ENCODE measurements around the gene ATP5F1E.
"Not testable (repeated sequence)": the region's sequence is repeated elsewhere in the genome, so short reads cannot be mapped to it uniquely, and the experiment has no call there.

The ATP5F1E gene

GRCh38 chr20:59019217-59019616 is 12.9 kb downstream of the ATP5F1E start, which contains the start of gene TUBB1:
Gene TUBB1, plus strand, starts transcription at chr20:59019429. Its CDS starts 94 bp downstream, at chr20:59019523.
- DNase-seq (ENCODE audit: low spot score) = no peak

GRCh38 chr20:59018817-59019216 is 13.3 kb downstream of the ATP5F1E start:
- DNase-seq (ENCODE audit: low spot score) = no peak

- DNase-seq (ENCODE audit: low spot score) = no peak
These were observed 14.5 kb downstream of the ATP5F1E start for GRCh38 chr20:59017493-59018231.

- peak; percentile 35 for DNase-seq (ENCODE audit: low spot score)
These were observed 15.2 kb downstream of the ATP5F1E start for GRCh38 chr20:59016795-59017492.

- DNase-seq (ENCODE audit: low spot score) = no peak
These were observed 16.1 kb downstream of the ATP5F1E start for GRCh38 chr20:59015812-59016711.

GRCh38 chr20:59015411-59015810 is 16.7 kb downstream of the ATP5F1E start:
- no peak for DNase-seq (ENCODE audit: low spot score)

GRCh38 chr20:59014680-59015389 is 17.3 kb downstream of the ATP5F1E start:
- DNase-seq (ENCODE audit: low spot score) = no peak

- DNase-seq (ENCODE audit: low spot score) = no peak
These were observed 18.1 kb downstream of the ATP5F1E start for GRCh38 chr20:59013959-59014608.

GRCh38 chr20:59013031-59013951 is 18.8 kb downstream of the ATP5F1E start:
- no peak for DNase-seq (ENCODE audit: low spot score)

- not testable (repeated sequence) for DNase-seq (ENCODE audit: low spot score)
These were observed 20.3 kb downstream of the ATP5F1E start for GRCh38 chr20:59011874-59012157.

GRCh38 chr20:59010995-59011873 is 20.9 kb downstream of the ATP5F1E start:
- DNase-seq (ENCODE audit: low spot score) = no peak

- DNase-seq (ENCODE audit: low spot score) = no peak
These were observed 21.7 kb downstream of the ATP5F1E start for GRCh38 chr20:59010321-59010994.

GRCh38 chr20:59008715-59009336 is 23.3 kb downstream of the ATP5F1E start:
- no peak for DNase-seq (ENCODE audit: low spot score)

GRCh38 chr20:59007665-59008511 is 24.2 kb downstream of the ATP5F1E start:
- DNase-seq (ENCODE audit: low spot score) = peak; percentile 83

GRCh38 chr20:59006864-59007664 is 25.1 kb downstream of the ATP5F1E start, which contains the start of gene CTSZ:
Gene CTSZ, minus strand, starts transcription at chr20:59007254. Its CDS starts 126 bp downstream, at chr20:59007128.
- DNase-seq (ENCODE audit: low spot score) = peak; percentile 47

- DNase-seq (ENCODE audit: low spot score) = peak; percentile 36
These were observed 25.8 kb downstream of the ATP5F1E start for GRCh38 chr20:59006167-59006863.

Data from NAMALWA (cell line).